GM20000 (cell line): ENCODE measurements around the gene CEMIP.

Experiments
- DNase-seq: peaks from one replicate; pipeline ENCODE4 v3.0.0; 2012; ENCODE audit warnings: low spot score
- TF ChIP-seq, protein P1 (sequence below): IDR thresholded peaks from 2 replicates; pipeline ENCODE4 v1.5.1; 2012; ENCODE audit warnings: mild to moderate bottlenecking, control low read depth; ENCODE audit errors: extremely low read depth, missing control alignments

The CEMIP gene

DNA sequence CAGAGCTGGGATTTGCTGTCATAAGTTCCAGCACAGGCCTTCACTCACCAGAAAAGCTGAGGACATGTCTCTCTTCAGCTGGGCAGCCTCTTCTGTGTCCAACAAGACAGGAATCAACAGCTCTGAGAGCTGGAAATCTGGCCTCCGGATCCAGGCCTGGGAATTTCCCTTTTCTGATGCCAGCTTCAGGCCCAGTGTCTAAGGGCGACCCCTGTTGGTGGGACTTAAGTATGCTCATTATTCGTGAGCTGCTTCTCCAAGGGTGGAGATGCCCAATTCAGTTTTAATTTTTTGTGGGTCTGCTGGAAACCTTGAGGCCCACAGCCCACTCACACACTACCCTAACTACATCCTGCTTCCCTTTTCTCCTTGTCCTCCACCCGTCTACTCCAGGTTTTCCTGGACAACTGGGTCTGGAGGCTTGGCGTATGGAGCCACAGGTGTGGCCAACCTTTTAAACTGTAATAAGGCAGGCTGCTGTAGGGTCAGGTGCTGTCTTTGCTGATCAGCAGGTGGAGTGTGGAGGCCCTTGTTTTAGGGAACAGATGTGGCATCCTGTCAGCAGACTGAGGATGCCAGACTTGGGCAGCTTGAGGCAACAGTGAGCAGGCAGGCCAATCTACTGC lies 2.6 kb upstream of the CEMIP start:
- DNase-seq = peak; percentile 86
- TF ChIP-seq, protein P1, sequence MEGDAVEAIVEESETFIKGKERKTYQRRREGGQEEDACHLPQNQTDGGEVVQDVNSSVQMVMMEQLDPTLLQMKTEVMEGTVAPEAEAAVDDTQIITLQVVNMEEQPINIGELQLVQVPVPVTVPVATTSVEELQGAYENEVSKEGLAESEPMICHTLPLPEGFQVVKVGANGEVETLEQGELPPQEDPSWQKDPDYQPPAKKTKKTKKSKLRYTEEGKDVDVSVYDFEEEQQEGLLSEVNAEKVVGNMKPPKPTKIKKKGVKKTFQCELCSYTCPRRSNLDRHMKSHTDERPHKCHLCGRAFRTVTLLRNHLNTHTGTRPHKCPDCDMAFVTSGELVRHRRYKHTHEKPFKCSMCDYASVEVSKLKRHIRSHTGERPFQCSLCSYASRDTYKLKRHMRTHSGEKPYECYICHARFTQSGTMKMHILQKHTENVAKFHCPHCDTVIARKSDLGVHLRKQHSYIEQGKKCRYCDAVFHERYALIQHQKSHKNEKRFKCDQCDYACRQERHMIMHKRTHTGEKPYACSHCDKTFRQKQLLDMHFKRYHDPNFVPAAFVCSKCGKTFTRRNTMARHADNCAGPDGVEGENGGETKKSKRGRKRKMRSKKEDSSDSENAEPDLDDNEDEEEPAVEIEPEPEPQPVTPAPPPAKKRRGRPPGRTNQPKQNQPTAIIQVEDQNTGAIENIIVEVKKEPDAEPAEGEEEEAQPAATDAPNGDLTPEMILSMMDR = peak; percentile 84

DNA sequence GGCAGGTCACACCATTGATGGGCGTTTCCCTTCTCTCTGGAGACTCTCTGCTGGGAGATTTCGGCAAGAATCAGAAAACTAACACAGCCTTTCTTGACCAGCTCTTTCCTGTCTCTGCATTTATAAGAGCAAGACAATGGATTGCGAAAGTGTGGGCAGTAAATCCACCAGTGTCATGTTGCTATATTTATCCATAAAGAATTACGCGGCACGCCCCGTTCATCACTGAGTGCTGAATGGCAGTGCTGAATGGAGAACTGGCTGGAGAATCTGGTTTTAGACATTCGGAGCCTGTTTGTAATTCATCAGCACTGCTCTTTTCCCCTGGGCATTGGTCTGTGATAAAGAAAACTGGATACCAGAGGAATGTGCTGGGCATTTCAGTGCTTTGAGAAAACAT lies 2.0 kb upstream of the CEMIP start:
- TF ChIP-seq, protein P1 = no peak
- no peak for DNase-seq

DNA sequence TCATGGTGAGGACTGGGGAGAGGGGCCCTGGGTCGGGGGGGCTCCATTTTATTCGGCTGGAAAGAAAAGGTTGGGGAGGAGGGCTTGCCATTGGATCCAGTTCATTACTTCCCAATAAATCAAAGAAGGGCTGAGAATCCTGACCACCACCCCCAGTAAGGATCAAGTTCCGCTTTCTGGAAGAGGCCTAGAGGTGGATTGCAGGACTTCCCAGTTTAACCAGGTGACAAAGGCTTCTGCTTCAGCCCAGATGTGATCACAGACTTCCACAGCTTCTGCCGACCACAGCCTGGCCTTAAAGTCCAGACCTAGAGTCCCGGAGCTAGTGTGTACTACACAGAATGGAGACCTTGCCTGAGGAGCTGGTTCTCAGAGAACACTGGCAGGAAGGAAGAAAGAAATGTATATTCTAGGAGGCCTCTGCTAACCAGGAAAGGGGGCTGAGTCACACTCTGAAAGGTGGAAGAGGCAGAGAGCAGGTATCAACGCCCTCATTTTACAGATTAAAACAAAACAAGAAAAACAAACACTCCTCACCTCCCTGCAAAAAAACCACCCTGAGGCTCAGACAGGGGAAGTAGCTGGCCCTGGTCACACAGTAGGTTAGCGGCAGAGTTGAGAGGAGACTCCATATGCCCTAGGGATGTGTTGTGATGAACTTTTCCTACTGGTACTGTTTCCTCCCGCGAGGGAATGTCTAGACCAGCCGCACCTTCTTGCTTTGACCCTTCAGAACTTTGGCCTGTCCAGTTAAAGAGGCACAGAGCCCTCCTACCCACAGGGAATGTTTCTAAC lies 1.1 kb upstream of the CEMIP start:
- DNase-seq = no peak
- TF ChIP-seq, protein P1 = no peak

DNA sequence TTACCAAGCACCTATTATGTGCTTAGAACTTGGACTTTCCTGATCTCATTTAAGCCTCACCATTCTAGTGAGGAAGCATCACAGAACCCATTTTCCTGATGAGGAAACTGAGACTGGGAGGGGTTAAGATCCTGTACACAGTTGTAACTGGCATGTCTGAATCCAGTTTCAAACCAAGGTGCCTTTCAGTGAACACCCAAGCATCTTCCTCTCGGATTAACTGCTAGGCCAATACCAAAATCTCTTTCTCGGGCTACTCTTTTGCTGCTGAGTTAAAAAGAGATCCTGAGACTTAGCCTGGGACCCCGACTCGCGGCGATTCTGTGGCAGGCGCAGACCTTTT lies 578 bp upstream of the CEMIP start:
- no peak for DNase-seq
- TF ChIP-seq, protein P1 = no peak

DNA sequence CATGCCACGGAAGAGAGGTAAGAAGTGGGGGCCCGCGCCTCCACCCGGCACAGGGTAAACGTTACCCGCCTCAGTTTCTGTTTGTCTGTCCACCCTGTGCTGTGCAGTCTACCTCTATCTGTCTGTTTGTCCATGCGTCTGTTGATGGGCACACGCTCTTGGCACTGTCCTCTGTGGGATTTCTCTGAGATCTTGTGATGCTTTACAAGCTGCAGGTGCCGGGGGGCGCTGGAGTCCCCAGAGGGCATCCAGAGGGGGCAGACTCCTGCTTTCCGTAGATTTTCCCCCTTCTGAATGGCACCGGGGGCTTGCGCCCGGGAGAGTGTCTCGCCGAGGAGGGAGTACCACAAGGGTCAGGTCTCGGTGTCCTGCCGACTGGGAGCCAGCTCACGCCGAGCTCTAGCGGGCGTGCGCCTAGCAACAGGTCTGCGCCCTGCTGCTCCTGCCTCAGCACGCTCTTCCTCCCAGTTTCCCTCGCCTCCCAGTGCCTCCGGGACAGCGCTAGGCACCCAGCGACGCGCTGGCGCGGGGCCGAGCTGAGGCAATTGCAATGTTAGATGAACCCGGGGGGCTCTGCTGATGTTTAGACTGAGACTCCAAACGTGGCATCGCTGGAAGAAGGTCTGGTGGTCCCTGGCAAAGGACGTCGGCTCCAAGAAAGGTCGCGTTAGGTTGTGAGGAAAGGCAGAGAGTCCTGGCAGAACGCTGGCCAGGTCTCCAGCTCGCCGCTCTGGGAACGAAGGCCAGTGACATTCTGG lies 667 bp downstream of the CEMIP start:
- TF ChIP-seq, protein P1 = no peak
- DNase-seq = no peak

DNA sequence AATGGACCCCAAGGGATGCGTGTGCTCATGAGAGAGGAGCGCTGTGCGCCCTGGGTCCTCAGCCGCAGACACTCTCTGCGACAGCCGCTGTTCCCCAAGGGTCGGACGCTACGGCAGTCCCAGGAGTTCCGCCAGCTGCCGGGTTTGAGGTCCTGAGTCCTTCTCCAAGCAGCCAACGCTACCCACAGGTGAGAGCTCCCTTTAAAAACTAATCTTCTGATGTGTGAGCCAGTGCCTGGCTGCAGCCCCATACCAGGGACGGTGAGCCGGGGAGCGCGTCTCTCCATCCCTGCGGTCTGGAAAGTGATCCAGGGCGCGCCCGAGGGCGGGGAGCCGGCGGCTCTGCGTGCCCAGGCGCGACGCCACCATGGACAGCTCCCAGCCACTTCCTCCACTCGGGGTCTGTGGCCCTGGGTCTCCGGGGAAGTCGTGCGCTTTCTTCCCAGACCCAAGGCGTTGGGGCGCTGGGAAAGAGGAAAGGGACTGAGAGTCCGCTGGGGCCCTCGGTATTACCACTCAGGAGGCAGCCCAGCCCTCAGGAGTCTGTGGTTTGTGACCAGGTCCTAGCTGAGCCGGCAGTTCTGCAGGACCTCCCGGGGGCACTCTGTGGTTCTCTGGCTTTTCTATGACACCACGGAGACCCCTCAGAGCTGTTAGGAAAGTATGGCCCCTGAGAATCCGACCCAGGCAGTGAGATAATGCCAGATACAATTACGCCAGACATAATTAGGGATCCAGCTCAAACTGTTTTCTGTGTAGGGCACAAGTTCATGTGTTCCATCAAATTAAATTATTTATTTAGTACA lies 1.4 kb downstream of the CEMIP start:
- DNase-seq = no peak
- TF ChIP-seq, protein P1 = no peak
